ENCODE measurements around the gene PIK3CD. TPM values are rescaled to one million over a fixed set of nuclear protein-coding genes. Genes with fewer than 3 reads are reported as not detected.

Gene PIK3CD
- total RNA-seq, 1 experiment from 2014 or later, result 0.77 TPM

- H3K27me3 ChIP-seq (replicated peaks; ENCODE audit: control insufficient read depth, insufficient read depth, low read length), result no peaks in the 10 kb centered on the region
- no peaks in the 10 kb centered on the region for H3K9me3 ChIP-seq
- Mint-ChIP-seq H3K27me3 (ENCODE audit: insufficient read depth, unreplicated experiment) (no peaks in the 10 kb centered on the region), H3K4me3 (ENCODE audit: unreplicated experiment) (no peak overlapping the region), H3K36me3 (ENCODE audit: insufficient read depth, unreplicated experiment) (peaks cover 6% of the 10 kb centered on the region), H3K9me3 (ENCODE audit: unreplicated experiment) (no peaks in the 10 kb centered on the region), H3K27ac (ENCODE audit: unreplicated experiment) (no peak overlapping the region), H3K4me1 (ENCODE audit: low read depth, unreplicated experiment) (no peaks in the 10 kb centered on the region)
- H3K4me3 ChIP-seq (ENCODE audit: low read depth, low read length), result no peak overlapping the region
- ChIA-PET POLR2A (no interaction called here), CTCF (no interaction called here)
- no peak for DNase-seq
- no peaks in the 10 kb centered on the region for H3K4me1 ChIP-seq
- TF ChIP-seq CTCF (IDR thresholded peaks at IDR 0.05; ENCODE audit: insufficient read depth in 1 of 2, low read depth in 1 of 2, low read length in 1 of 2, severe bottlenecking in 1 of 2, unreplicated experiment in 1 of 2), result no peak
- intact Hi-C loops (cut with micrococcal nuclease; ENCODE audit: unreplicated experiment), result no loop called here
- H3K36me3 ChIP-seq (ENCODE audit: control insufficient read depth, insufficient read depth, low read length), result no peaks in the 10 kb centered on the region
- BruUV-seq (replicated peaks), result no TSS peak
These were observed 37.8 kb upstream of the PIK3CD start for GRCh38 chr1:9613625-9614299.

GRCh38 chr1:9615316-9616063, 36.0 kb upstream of the PIK3CD start:
- intact Hi-C loops (cut with micrococcal nuclease; ENCODE audit: unreplicated experiment), result no loop called here
- Mint-ChIP-seq H3K27me3 (ENCODE audit: insufficient read depth, unreplicated experiment) (no peaks in the 10 kb centered on the region), H3K4me3 (ENCODE audit: unreplicated experiment) (no peak overlapping the region), H3K9me3 (ENCODE audit: unreplicated experiment) (no peaks in the 10 kb centered on the region), H3K36me3 (ENCODE audit: insufficient read depth, unreplicated experiment) (peaks cover 2% of the 10 kb centered on the region), H3K27ac (ENCODE audit: unreplicated experiment) (no peak overlapping the region), H3K4me1 (ENCODE audit: low read depth, unreplicated experiment) (no peaks in the 10 kb centered on the region)
- peak; percentile 62 to 77 for TF ChIP-seq CTCF (IDR thresholded peaks at IDR 0.05; ENCODE audit: insufficient read depth in 1 of 2, low read depth in 1 of 2, low read length in 1 of 2, severe bottlenecking in 1 of 2, unreplicated experiment in 1 of 2)
- peak; percentile 52 to 60 for DNase-seq
- ChIA-PET CTCF (interaction anchor here (1.0 to 2.2 kb wide), 4 partner anchors 11 to 88 kb away, joined by 3 to 11 read pairs (median 4); partner anchors contain the start of gene TMEM201), POLR2A (no interaction called here)
- Histone ChIP-seq H3K27me3 (replicated peaks; ENCODE audit: control insufficient read depth, insufficient read depth, low read length) (no peaks in the 10 kb centered on the region), H3K4me1 (no peaks in the 10 kb centered on the region), H3K36me3 (ENCODE audit: control insufficient read depth, insufficient read depth, low read length) (no peaks in the 10 kb centered on the region), H3K9me3 (no peaks in the 10 kb centered on the region), H3K4me3 (ENCODE audit: low read depth, low read length) (no peak overlapping the region)
- BruUV-seq (replicated peaks), result no TSS peak

- ChIA-PET POLR2A (no interaction called here), CTCF (interaction anchor here (0.6 to 0.7 kb wide), 2 partner anchors 13 to 194 kb away, joined by 3 read pairs; no protein-coding TSS in a partner anchor)
- Mint-ChIP-seq H3K27ac (ENCODE audit: unreplicated experiment) (no peak overlapping the region), H3K36me3 (ENCODE audit: insufficient read depth, unreplicated experiment) (no peaks in the 10 kb centered on the region), H3K27me3 (ENCODE audit: insufficient read depth, unreplicated experiment) (no peaks in the 10 kb centered on the region), H3K4me1 (ENCODE audit: low read depth, unreplicated experiment) (no peaks in the 10 kb centered on the region), H3K9me3 (ENCODE audit: unreplicated experiment) (no peaks in the 10 kb centered on the region), H3K4me3 (ENCODE audit: unreplicated experiment) (no peak overlapping the region)
- intact Hi-C loops (cut with micrococcal nuclease; ENCODE audit: unreplicated experiment), result no loop called here
- no TSS peak for BruUV-seq (replicated peaks)
- no peak overlapping the region for H3K4me3 ChIP-seq (ENCODE audit: low read depth, low read length)
- no peak for TF ChIP-seq CTCF (IDR thresholded peaks at IDR 0.05; ENCODE audit: insufficient read depth in 1 of 2, low read depth in 1 of 2, low read length in 1 of 2, severe bottlenecking in 1 of 2, unreplicated experiment in 1 of 2)
- no peaks in the 10 kb centered on the region for H3K27me3 ChIP-seq (replicated peaks; ENCODE audit: control insufficient read depth, insufficient read depth, low read length)
- no peaks in the 10 kb centered on the region for H3K36me3 ChIP-seq (ENCODE audit: control insufficient read depth, insufficient read depth, low read length)
- no peak for DNase-seq
- no peaks in the 10 kb centered on the region for H3K9me3 ChIP-seq
- H3K4me1 ChIP-seq, result no peaks in the 10 kb centered on the region
These were observed 32.4 kb upstream of the PIK3CD start for GRCh38 chr1:9618909-9619679.
